IMR-90 (cell line): ENCODE data around the gene GNAZ. TPM values are rescaled to one million over a fixed set of nuclear protein-coding genes. Genes with fewer than 3 reads are reported as not detected.

Experiments used
- ATAC-seq: fragments of 200-7000 bp; cut with Tn5 transposase; 2 replicates; pipeline ENCODE4 v1.9.1; 2020; ENCODE audit warnings: low read depth, mild to moderate bottlenecking, moderate library complexity
- BruUV-seq: library from RNA; stranded (reverse); fragments of 400-500 nt; replicated peaks from 2 replicates; lab custom pipeline; 2021; lab: Mats Ljungman, UMichigan
- CTCF ChIA-PET: fragments of 300-600 bp; formaldehyde crosslinking; extraction: SDS; loops from one replicate; lab custom pipeline; 2021; ENCODE audit warnings: antibody characterized with exemption; lab: Yijun Ruan, JAX
- POLR2A ChIA-PET: fragments of 300-600 bp; sonication (Branson Sonifier 250); formaldehyde crosslinking; loops from one replicate; lab custom pipeline; 2022; ENCODE audit warnings: antibody characterized with exemption; ENCODE audit not compliant: unreplicated experiment; lab: Charles Lee
- DNase-seq: peaks from one replicate; pipeline ENCODE4 v3.0.0; 2013
- H2AFZ ChIP-seq: replicated peaks from 2 replicates; pipeline ENCODE3; 2013; ENCODE audit warnings: low read length, mild to moderate bottlenecking; ENCODE audit not compliant: poor library complexity
- H2AK5ac ChIP-seq: 2 replicates; pipeline ENCODE4 v1.6.1; 2013; ENCODE audit warnings: low read depth, low read length, inconsistent platforms
- H2AK9ac ChIP-seq: replicated peaks from 2 replicates; pipeline ENCODE3; 2013; ENCODE audit warnings: mild to moderate bottlenecking, low read depth, low read length, moderate library complexity; ENCODE audit not compliant: poor library complexity
- H2BK120ac ChIP-seq: 2 replicates; pipeline ENCODE4 v1.6.1; 2013; ENCODE audit warnings: low read depth, low read length, inconsistent platforms
- H2BK15ac ChIP-seq: 3 replicates; pipeline ENCODE4 v1.6.1; 2013; ENCODE audit warnings: low read depth, low read length, inconsistent platforms
- H2BK20ac ChIP-seq: 2 replicates; pipeline ENCODE4 v1.6.1; 2013; ENCODE audit warnings: low read depth, mild to moderate bottlenecking, inconsistent platforms, low read length, moderate library complexity
- H2BK5ac ChIP-seq: 2 replicates; pipeline ENCODE4 v1.6.1; 2013; ENCODE audit warnings: mild to moderate bottlenecking, low read depth, low read length, inconsistent platforms; ENCODE audit not compliant: poor library complexity, severe bottlenecking
- H3K14ac ChIP-seq: replicated peaks from 2 replicates; pipeline ENCODE4 v1.6.1; 2013; ENCODE audit warnings: low read depth, low read length, inconsistent platforms
- H3K18ac ChIP-seq: 2 replicates; pipeline ENCODE4 v1.6.1; 2013; ENCODE audit warnings: low read depth, low read length, control low read depth
- H3K23ac ChIP-seq: 2 replicates; pipeline ENCODE4 v1.6.1; 2013; ENCODE audit warnings: low read depth, low read length, inconsistent platforms
- H3K27ac ChIP-seq: 2 replicates; pipeline ENCODE4 v1.5.1; 2013; ENCODE audit warnings: mild to moderate bottlenecking, control low read depth, low read length; ENCODE audit not compliant: insufficient read depth
- H3K27me3 ChIP-seq: 2 replicates; pipeline ENCODE4 v1.6.1; 2013; ENCODE audit warnings: low read length; ENCODE audit not compliant: control insufficient read depth, insufficient read depth
- H3K36me3 ChIP-seq: 2 replicates; pipeline ENCODE4 v1.6.1; 2013; ENCODE audit warnings: low read length, mixed read lengths; ENCODE audit not compliant: control insufficient read depth, insufficient read depth
- H3K4ac ChIP-seq: 2 replicates; pipeline ENCODE4 v1.6.1; 2013; ENCODE audit warnings: low read depth, low read length, inconsistent platforms
- H3K4me1 ChIP-seq: 2 replicates; pipeline ENCODE4 v1.6.1; 2013; ENCODE audit warnings: low read length, mixed read lengths; ENCODE audit not compliant: control insufficient read depth, insufficient read depth
- H3K4me2 ChIP-seq: 2 replicates; pipeline ENCODE4 v1.6.1; 2013; ENCODE audit warnings: low read depth, mild to moderate bottlenecking, control low read depth, low read length, moderate library complexity
- H3K4me3 ChIP-seq: 2 replicates; pipeline ENCODE4 v1.5.1; 2013; ENCODE audit warnings: low read depth, mild to moderate bottlenecking, control low read depth, low read length, moderate library complexity; ENCODE audit not compliant: insufficient read depth
- H3K56ac ChIP-seq: 2 replicates; pipeline ENCODE4 v1.6.1; 2013; ENCODE audit warnings: low read length, inconsistent platforms; ENCODE audit not compliant: insufficient read depth; ENCODE audit errors: extremely low read depth
- H3K79me1 ChIP-seq, 2 experiments: 2 replicates each; pipeline ENCODE4 v1.6.1; 2013; ENCODE audit warnings: low read length in 2 of 2, inconsistent platforms in 1 of 2, low read depth in 1 of 2
- H3K9ac ChIP-seq: 2 replicates; pipeline ENCODE4 v1.6.1; 2013; ENCODE audit warnings: low read depth, low read length, control low read depth
- H3K9me1 ChIP-seq: 2 replicates; pipeline ENCODE4 v1.6.1; 2013; ENCODE audit warnings: low read length, inconsistent platforms; ENCODE audit not compliant: insufficient read depth
- H3K9me3 ChIP-seq: 2 replicates; pipeline ENCODE4 v1.6.1; 2013; ENCODE audit warnings: low read length; ENCODE audit not compliant: control insufficient read depth, insufficient read depth
- H4K20me1 ChIP-seq: 2 replicates; pipeline ENCODE4 v1.6.1; 2013; ENCODE audit warnings: low read length, inconsistent platforms; ENCODE audit not compliant: insufficient read depth
- H4K5ac ChIP-seq: 2 replicates; pipeline ENCODE4 v1.6.1; 2013; ENCODE audit warnings: mild to moderate bottlenecking, low read depth, low read length, control low read depth
- H4K8ac ChIP-seq, 2 experiments: 2 replicates each; pipeline ENCODE4 v1.6.1; 2013; ENCODE audit warnings: low read depth in 2 of 2, low read length in 2 of 2, control low read depth in 1 of 2, inconsistent platforms in 1 of 2
- H4K91ac ChIP-seq: 2 replicates; pipeline ENCODE4 v1.6.1; 2013; ENCODE audit warnings: low read depth, low read length, inconsistent platforms; ENCODE audit not compliant: insufficient read depth
- CEBPB ChIP-seq: IDR thresholded peaks from 2 replicates; pipeline ENCODE4 v1.6.1; 2012; ENCODE audit warnings: low read depth, low read length, improper control_type of control experiment
- FOS ChIP-seq: fragments of 150-350 bp; IDR thresholded peaks from 2 replicates; pipeline ENCODE4 v1.6.1; 2016; ENCODE audit warnings: low read depth, low read length
- MAZ ChIP-seq: IDR thresholded peaks from 2 replicates; pipeline ENCODE4 v1.6.1; 2012; ENCODE audit warnings: low read depth, mild to moderate bottlenecking, low read length, improper control_type of control experiment, moderate library complexity, borderline replicate concordance
- NFE2L2 ChIP-seq: fragments of 150-350 bp; IDR thresholded peaks from 2 replicates; pipeline ENCODE4 v1.6.1; 2016; ENCODE audit warnings: low read depth, mild to moderate bottlenecking, low read length
- RAD21 ChIP-seq: IDR thresholded peaks from 2 replicates; pipeline ENCODE4 v1.6.1; 2012; ENCODE audit warnings: low read length, improper control_type of control experiment
- WGBS, 2 experiments: methylation state at CpG; one replicate each; pipeline versions ENCODE4 v1.1.5 to v1.1.7; 2013; ENCODE audit warnings: missing lambda C conversion rate in 2 of 2; ENCODE audit not compliant: insufficient read length in 1 of 2; ENCODE audit errors: extremely low coverage in 2 of 2; 5-methylcytosine and 5-hydroxymethylcytosine counted together
- dilution Hi-C: fragments of 300-500 bp; cut with HindIII; formaldehyde crosslinking; loops from one replicate; pipeline ENCODE4 v1.14.3; 2018; ENCODE audit warnings: low sequenced_read_pairs; ENCODE audit not compliant: unreplicated experiment
- in situ Hi-C: fragments of 300-500 bp; cut with MboI; formaldehyde crosslinking; loops from 3 replicates; pipeline ENCODE4 v1.14.3; 2019; ENCODE audit warnings: low sequenced_read_pairs, inconsistent platforms, mixed read lengths
- intact Hi-C: fragments of 100-400 bp; cut with micrococcal nuclease; formaldehyde crosslinking; loops from 2 replicates; pipeline ENCODE4 v1.10.0; 2022
- polyA plus RNA-seq, 3 experiments: library from polyadenylated mRNA; depleted of rRNA; stranded (reverse); fragments of >200 nt; gene quantifications; 2 replicates each; pipeline ENCODE4 v1.2.3, GENCODE V29; 2012; ENCODE audit warnings: low replicate concordance in 1 of 3
- total RNA-seq: library from RNA; depleted of rRNA; stranded (reverse); fragments of >200 nt; gene quantifications from 2 replicates; pipeline ENCODE4 v1.2.3, GENCODE V29; 2012

Gene GNAZ
- total and polyA plus RNA-seq, 2 of the 4 experiments (the other 2 are of a cell fraction) = 1.5 to 2.5 TPM

DNA sequence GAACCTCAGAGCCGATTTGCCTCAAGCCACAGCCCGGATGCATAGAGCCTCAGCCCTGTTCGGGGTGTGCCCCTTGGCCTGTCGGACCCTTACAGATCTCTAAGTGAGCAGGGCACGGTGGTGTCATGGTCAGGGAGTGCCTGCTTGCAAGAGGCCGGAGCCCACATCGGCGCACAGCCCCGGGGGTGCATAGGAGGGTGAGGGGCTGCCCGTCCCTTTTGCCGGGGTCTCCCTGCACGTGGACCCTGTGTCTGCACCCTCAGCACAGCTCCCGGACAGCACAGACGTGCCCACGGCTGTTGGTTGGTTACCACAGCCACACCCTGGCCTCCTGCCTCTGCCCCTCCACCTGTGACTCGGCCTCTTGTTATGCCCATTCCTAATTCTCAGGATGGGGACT, 81.5 kb downstream of the GNAZ start:
- H3K27ac ChIP-seq = no peak overlapping the region
- H2BK5ac ChIP-seq = no peak overlapping the region
- H3K36me3 ChIP-seq = peaks cover 2% of the 10 kb centered on the region; the same call in 1 of the 2 replicates
- 78% methylated on average over 3 of the region's 16 CpGs; no CpG with 5 or more reads in 1 of the 2 experiments for WGBS, 2 experiments
- no peak overlapping the region for H2AK5ac ChIP-seq
- H2AK9ac ChIP-seq = no peak overlapping the region
- POLR2A ChIA-PET = no interaction called here
- dilution Hi-C loops (no loop called here), intact Hi-C loops (no loop called here), in situ Hi-C loops (no loop called here)
- H3K9me3 ChIP-seq = no peaks in the 10 kb centered on the region
- H3K18ac ChIP-seq = no peak overlapping the region
- H3K56ac ChIP-seq = no peak overlapping the region
- H2BK20ac ChIP-seq = no peak overlapping the region
- CTCF ChIA-PET = no interaction called here
- H3K4me2 ChIP-seq = no peak overlapping the region
- no peak overlapping the region for H4K5ac ChIP-seq
- H4K20me1 ChIP-seq = 0 out of 2 replicates have a peak, but pooled peaks cover 4% of the 10 kb centered on the region
- H4K91ac ChIP-seq = no peak overlapping the region
- H2BK120ac ChIP-seq = no peak overlapping the region
- H3K79me1 ChIP-seq = no peaks in the 10 kb centered on the region
- H3K27me3 ChIP-seq = no peaks in the 10 kb centered on the region
- TF ChIP-seq RAD21 (no peak), FOS (no peak), NFE2L2 (no peak), MAZ (no peak), CEBPB (no peak)
- H3K4me3 ChIP-seq = no peak overlapping the region
- no peak for ATAC-seq
- no peak overlapping the region for H3K4ac ChIP-seq
- no peak for DNase-seq
- H3K23ac ChIP-seq = no peak overlapping the region
- H3K4me1 ChIP-seq = peaks cover 5% of the 10 kb centered on the region
- no peak overlapping the region for H3K14ac ChIP-seq
- no TSS peak for BruUV-seq
- no peak overlapping the region for H2BK15ac ChIP-seq
- peaks cover 1% of the 10 kb centered on the region; the same call in 1 of the 2 replicates for H3K9me1 ChIP-seq
- H4K8ac ChIP-seq = no peak overlapping the region
- H2AFZ ChIP-seq = no peak overlapping the region
- H3K9ac ChIP-seq = no peak overlapping the region
